OCI-LY7 (cell line): ENCODE measurements around the gene DSCAM. TPM values are rescaled to one million over a fixed set of nuclear protein-coding genes. Genes with fewer than 3 reads are reported as not detected.

Experiments
- BruUV-seq: library from RNA; stranded (reverse); fragments of 400-500 nt; replicated peaks from 2 replicates; lab custom pipeline; 2021; lab: Mats Ljungman, UMichigan
- CTCF ChIA-PET: fragments of 300-600 bp; sonication (Branson Sonifier 250); formaldehyde crosslinking; loops from one replicate; lab custom pipeline; 2022; ENCODE audit warnings: antibody characterized with exemption; ENCODE audit not compliant: unreplicated experiment; lab: Charles Lee
- POLR2A ChIA-PET: fragments of 300-600 bp; sonication (Branson Sonifier 250); formaldehyde crosslinking; loops from one replicate; lab custom pipeline; 2022; ENCODE audit warnings: antibody characterized with exemption; lab: Charles Lee
- DNase-seq: peaks from one replicate; pipeline ENCODE4 v3.0.0-alpha.2; 2015; ENCODE audit warnings: low spot score
- H2AFZ ChIP-seq: fragments of 200-600 bp; sonication (generic), shearing (Covaris generic); 2 replicates; pipeline ENCODE4 v1.6.1; 2014; ENCODE audit warnings: mild to moderate bottlenecking, antibody characterized with exemption, low read length, moderate library complexity
- H3K27ac ChIP-seq: fragments of 200-600 bp; sonication (generic); 2 replicates; pipeline ENCODE4 v1.5.1; 2014; ENCODE audit warnings: mixed run types, low read depth, mild to moderate bottlenecking, moderate library complexity, low read length, inconsistent platforms; ENCODE audit not compliant: poor library complexity, severe bottlenecking
- H3K36me3 ChIP-seq: fragments of 200-600 bp; sonication (generic); 2 replicates; pipeline ENCODE4 v1.6.1; 2014; ENCODE audit warnings: mild to moderate bottlenecking, antibody characterized with exemption, low read length, moderate library complexity, mixed read lengths; ENCODE audit not compliant: insufficient read depth
- H3K4me1 ChIP-seq: fragments of 200-600 bp; sonication (generic); 2 replicates; pipeline ENCODE4 v1.5.1; 2014; ENCODE audit warnings: mild to moderate bottlenecking, low read length; ENCODE audit not compliant: insufficient read depth, poor library complexity, severe bottlenecking
- H3K4me2 ChIP-seq: fragments of 200-600 bp; sonication (generic); 2 replicates; pipeline ENCODE4 v1.6.1; 2014; ENCODE audit warnings: mild to moderate bottlenecking, low read length
- H3K4me3 ChIP-seq: fragments of 200-600 bp; sonication (generic); 2 replicates; pipeline ENCODE4 v1.5.1; 2014; ENCODE audit warnings: mild to moderate bottlenecking, low read depth, low read length; ENCODE audit not compliant: poor library complexity, severe bottlenecking
- H3K79me2 ChIP-seq: fragments of 200-600 bp; sonication (generic); 2 replicates; pipeline ENCODE4 v1.6.1; 2016; ENCODE audit warnings: low read depth, mild to moderate bottlenecking, low read length, moderate library complexity, mixed read lengths; ENCODE audit not compliant: insufficient read depth
- H3K9me2 ChIP-seq: fragments of 200-600 bp; sonication (generic); 2 replicates; pipeline ENCODE4 v1.6.1; 2016; ENCODE audit warnings: mild to moderate bottlenecking, low read length, mixed read lengths; ENCODE audit not compliant: insufficient read depth
- H3K9me3 ChIP-seq: fragments of 200-600 bp; sonication (generic); 2 replicates; pipeline ENCODE4 v1.6.1; 2014; ENCODE audit warnings: mild to moderate bottlenecking, mixed run types, low read length, mixed read lengths
- H4K20me1 ChIP-seq: fragments of 200-600 bp; sonication (generic); 2 replicates; pipeline ENCODE4 v1.6.1; 2014; ENCODE audit warnings: mild to moderate bottlenecking, antibody characterized with exemption, low read length, moderate library complexity, mixed read lengths; ENCODE audit not compliant: insufficient read depth
- EZH2phosphoT487 ChIP-seq: fragments of 200-600 bp; sonication (generic); IDR thresholded peaks from 2 replicates; pipeline ENCODE4 v1.6.1; 2018; ENCODE audit warnings: low read depth, borderline replicate concordance, mild to moderate bottlenecking, mixed run types, antibody characterized with exemption, low read length, moderate library complexity, mixed read lengths
- intact Hi-C: fragments of 100-400 bp; cut with micrococcal nuclease; formaldehyde crosslinking; loops from one replicate; pipeline ENCODE4 v1.10.0; 2022; ENCODE audit not compliant: unreplicated experiment
- total RNA-seq, 2 experiments: library from RNA; depleted of rRNA in 1 of 2; stranded (reverse); fragments of >200 nt in 1 of 2; shearing (Covaris generic) in 1 of 2; gene quantifications; 2 replicates each; pipeline ENCODE4 v1.2.3, GENCODE V29; 2014 to 2022
- TF ChIP-seq, protein P1 (sequence below): fragments of 200-600 bp; sonication (generic); conservative IDR thresholded peaks from 2 replicates; pipeline ENCODE4 v1.5.1; 2014; ENCODE audit warnings: mild to moderate bottlenecking, antibody characterized with exemption, low read length, moderate library complexity, mixed read lengths

DSCAM gene
- total RNA-seq, 2 experiments from 2014 or later, result not detected

DNA sequence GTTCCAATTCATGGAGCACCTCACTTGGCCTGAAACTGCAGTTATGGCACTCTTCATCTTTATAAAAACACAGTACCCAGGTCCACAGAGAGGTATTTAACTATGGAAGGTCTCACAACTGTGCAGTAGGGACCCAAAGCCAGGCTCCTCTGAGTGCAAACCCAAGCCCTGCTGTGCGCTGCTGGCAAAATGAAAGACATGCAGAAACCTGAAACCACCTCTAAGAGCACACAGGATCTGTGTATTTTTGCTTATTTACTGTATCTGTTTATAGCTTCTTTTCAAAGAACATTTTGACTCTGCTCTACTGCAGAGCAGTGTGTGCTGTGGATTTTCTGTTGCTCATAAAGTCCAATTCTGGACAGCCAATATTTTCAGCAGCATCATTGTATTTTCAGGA, 166.6 kb downstream of the DSCAM start:
- Histone ChIP-seq H2AFZ (no peak overlapping the region), H3K4me1 (no peaks in the 10 kb centered on the region), H3K79me2 (no peaks in the 10 kb centered on the region), H3K36me3 (no peaks in the 10 kb centered on the region), H3K4me3 (no peak overlapping the region), H3K9me2 (no peaks in the 10 kb centered on the region), H4K20me1 (no peaks in the 10 kb centered on the region), H3K4me2 (no peak overlapping the region), H3K27ac (no peak overlapping the region), H3K9me3 (0 out of 2 replicates have a peak, but pooled peaks cover 5% of the 10 kb centered on the region)
- intact Hi-C loops, result no loop called here
- DNase-seq, result no peak
- ChIA-PET CTCF (no interaction called here), POLR2A (no interaction called here)
- TF ChIP-seq EZH2phosphoT487, result no peak
- TF ChIP-seq, protein P1, sequence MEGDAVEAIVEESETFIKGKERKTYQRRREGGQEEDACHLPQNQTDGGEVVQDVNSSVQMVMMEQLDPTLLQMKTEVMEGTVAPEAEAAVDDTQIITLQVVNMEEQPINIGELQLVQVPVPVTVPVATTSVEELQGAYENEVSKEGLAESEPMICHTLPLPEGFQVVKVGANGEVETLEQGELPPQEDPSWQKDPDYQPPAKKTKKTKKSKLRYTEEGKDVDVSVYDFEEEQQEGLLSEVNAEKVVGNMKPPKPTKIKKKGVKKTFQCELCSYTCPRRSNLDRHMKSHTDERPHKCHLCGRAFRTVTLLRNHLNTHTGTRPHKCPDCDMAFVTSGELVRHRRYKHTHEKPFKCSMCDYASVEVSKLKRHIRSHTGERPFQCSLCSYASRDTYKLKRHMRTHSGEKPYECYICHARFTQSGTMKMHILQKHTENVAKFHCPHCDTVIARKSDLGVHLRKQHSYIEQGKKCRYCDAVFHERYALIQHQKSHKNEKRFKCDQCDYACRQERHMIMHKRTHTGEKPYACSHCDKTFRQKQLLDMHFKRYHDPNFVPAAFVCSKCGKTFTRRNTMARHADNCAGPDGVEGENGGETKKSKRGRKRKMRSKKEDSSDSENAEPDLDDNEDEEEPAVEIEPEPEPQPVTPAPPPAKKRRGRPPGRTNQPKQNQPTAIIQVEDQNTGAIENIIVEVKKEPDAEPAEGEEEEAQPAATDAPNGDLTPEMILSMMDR, result no peak
- BruUV-seq, result no TSS peak

DNA sequence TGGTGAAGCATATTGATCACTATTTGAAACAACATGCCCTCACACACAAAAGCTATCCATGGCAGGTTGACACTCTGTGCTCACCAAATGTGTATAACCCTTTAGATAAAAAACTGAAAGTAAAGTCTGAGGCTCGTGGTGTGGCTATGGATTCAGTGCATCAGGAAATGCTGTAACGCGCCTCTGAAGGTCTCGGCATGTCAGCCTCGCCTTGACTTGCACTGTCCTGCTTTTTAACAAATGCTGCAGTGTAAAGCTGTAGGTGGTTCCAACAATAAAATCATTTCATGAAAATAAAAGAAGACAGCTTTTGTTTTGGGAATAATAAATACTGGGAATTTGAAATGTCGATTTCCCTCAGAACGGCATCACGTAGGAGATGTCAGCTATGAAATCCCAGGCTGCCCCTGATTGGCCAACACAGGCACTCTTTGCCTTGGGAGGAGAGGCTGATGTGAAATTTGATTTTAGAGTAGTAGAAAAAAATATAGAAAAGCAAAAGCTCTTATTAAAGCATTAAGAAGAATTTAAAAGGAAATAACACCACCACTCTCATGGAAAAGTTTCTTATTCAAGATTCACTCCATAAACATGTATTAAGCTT, 168.2 kb downstream of the DSCAM start:
- CTCF ChIA-PET, result no interaction called here
- H3K9me2 ChIP-seq, result no peaks in the 10 kb centered on the region
- TF ChIP-seq, protein P1, result no peak
- TF ChIP-seq EZH2phosphoT487, result no peak
- H2AFZ ChIP-seq, result no peak overlapping the region
- H3K36me3 ChIP-seq, result no peaks in the 10 kb centered on the region
- H3K79me2 ChIP-seq, result no peaks in the 10 kb centered on the region
- BruUV-seq, result no TSS peak
- DNase-seq, result no peak
- no peak overlapping the region for H3K27ac ChIP-seq
- intact Hi-C loops, result no loop called here
- H3K4me2 ChIP-seq, result no peak overlapping the region
- no peak overlapping the region for H3K4me3 ChIP-seq
- no peaks in the 10 kb centered on the region for H4K20me1 ChIP-seq
- 0 out of 2 replicates have a peak, but pooled peaks cover 5% of the 10 kb centered on the region for H3K9me3 ChIP-seq
- H3K4me1 ChIP-seq, result no peaks in the 10 kb centered on the region
- POLR2A ChIA-PET, result no interaction called here

DNA sequence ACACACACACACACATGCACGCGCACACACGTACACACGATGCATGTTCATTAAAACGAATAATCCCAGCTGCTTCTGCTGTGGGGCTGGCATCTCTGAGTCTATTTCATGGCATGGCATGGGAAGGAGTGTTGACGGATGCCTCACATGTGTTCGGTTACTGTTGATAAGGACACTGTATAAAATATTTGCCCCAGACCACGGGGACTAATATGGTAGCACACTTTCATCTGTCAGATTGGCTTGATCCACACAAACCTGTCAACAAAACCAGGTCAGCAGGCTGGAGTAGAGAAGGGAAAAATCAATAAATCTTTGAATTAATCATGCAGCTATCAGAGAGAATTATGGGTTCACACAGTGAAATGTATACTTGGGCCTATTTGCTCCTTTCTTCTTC, 171.9 kb downstream of the DSCAM start:
- H3K4me2 ChIP-seq, result no peak overlapping the region
- H3K27ac ChIP-seq, result no peak overlapping the region
- H3K79me2 ChIP-seq, result no peaks in the 10 kb centered on the region
- no peaks in the 10 kb centered on the region for H3K36me3 ChIP-seq
- no peak overlapping the region for H3K4me3 ChIP-seq
- 0 out of 2 replicates have a peak, but pooled peaks cover 5% of the 10 kb centered on the region for H3K9me3 ChIP-seq
- no peak overlapping the region for H2AFZ ChIP-seq
- H4K20me1 ChIP-seq, result no peaks in the 10 kb centered on the region
- TF ChIP-seq, protein P1, result no peak
- no peak for TF ChIP-seq EZH2phosphoT487
- POLR2A ChIA-PET, result no interaction called here
- CTCF ChIA-PET, result no interaction called here
- no peaks in the 10 kb centered on the region for H3K4me1 ChIP-seq
- H3K9me2 ChIP-seq, result no peaks in the 10 kb centered on the region
- intact Hi-C loops, result no loop called here
- DNase-seq, result no peak
- BruUV-seq, result no TSS peak
